ENCODE results near the gene ZC3H14. TPM values are rescaled to one million over a fixed set of nuclear protein-coding genes. Genes with fewer than 3 reads are reported as not detected.

The ZC3H14 gene
- polyA plus RNA-seq, 1 of the 3 experiments (the other 2 are of a cell fraction): 61.5 TPM

DNA sequence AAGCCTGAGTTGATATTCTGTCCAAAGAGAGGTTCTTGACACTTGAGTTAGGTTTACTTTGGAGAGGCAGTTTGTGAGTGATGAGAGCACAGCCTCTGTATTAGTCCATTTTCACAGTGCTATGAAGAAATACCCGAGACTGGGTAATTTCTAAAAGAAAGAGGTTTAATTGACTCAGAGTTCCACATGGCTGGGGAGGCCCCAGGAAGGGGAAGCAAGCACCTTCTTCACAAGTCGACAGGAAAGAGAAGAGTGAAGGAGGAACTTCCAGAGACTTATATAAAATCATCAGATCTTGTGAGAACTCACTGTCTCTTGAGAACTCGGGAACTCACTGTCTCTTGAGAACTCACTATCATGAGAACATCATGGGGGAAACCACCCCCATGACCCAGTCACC is 5.4 kb downstream of the ZC3H14 start:
- Histone ChIP-seq H4K20me1 (ENCODE audit: insufficient read depth) (peaks cover 32% of the 10 kb centered on the region), H3F3A (replicated peaks; ENCODE audit: insufficient read depth) (peaks cover 13% of the 10 kb centered on the region), H3K4me1 (ENCODE audit: control insufficient read depth in 1 of 2, insufficient read depth in 2 of 2, low read depth in 1 of 2, low read length in 1 of 2) (peaks cover 0 to 9% of the 10 kb centered on the region in 2 experiments; a peak in 3 of 4 replicates), H3K9me2 (no peaks in the 10 kb centered on the region), H3K27ac (ENCODE audit: low read depth in 2 of 2, low read length in 1 of 2) (no peak overlapping the region), H3K27me3 (ENCODE audit: insufficient read depth) (no peaks in the 10 kb centered on the region), H3K36me3 (replicated peaks in 1 of 2; ENCODE audit: control insufficient read depth in 1 of 2, insufficient read depth in 2 of 2, low read length in 1 of 2) (peaks cover 56 to 67% of the 10 kb centered on the region in 2 experiments), H2AFZ (ENCODE audit: low read depth) (no peak overlapping the region), H3K9me3 (no peaks in the 10 kb centered on the region), H3K9ac (no peak overlapping the region), H3K4me2 (no peak overlapping the region), H3K79me2 (ENCODE audit: insufficient read depth) (peaks cover 61% of the 10 kb centered on the region), H3K4me3 (ENCODE audit: low read depth in 2 of 2, low read length in 1 of 2) (no peak overlapping the region)
- 90% methylated on average over 3 of the region's 3 CpGs for WGBS (ENCODE audit: low lambda C conversion rate)
- DNase-seq: no peak
- CTCF ChIA-PET: interaction anchor here (1.2 kb wide), 1 partner anchor 25 kb away, joined by 3 read pairs; no protein-coding TSS in a partner anchor
- TF ChIP-seq GATA2 (CRISPR knock-in tag; IDR thresholded peaks at IDR 0.05): no peak
- TF ChIP-seq CTCF (IDR thresholded peaks at IDR 0.05): no peak
- no peak for TF ChIP-seq GABPA (IDR thresholded peaks at IDR 0.05; ENCODE audit: low read depth)
- no peak for TF ChIP-seq FOXM1 (IDR thresholded peaks at IDR 0.05; ENCODE audit: low read depth)
- TF ChIP-seq, protein P1, sequence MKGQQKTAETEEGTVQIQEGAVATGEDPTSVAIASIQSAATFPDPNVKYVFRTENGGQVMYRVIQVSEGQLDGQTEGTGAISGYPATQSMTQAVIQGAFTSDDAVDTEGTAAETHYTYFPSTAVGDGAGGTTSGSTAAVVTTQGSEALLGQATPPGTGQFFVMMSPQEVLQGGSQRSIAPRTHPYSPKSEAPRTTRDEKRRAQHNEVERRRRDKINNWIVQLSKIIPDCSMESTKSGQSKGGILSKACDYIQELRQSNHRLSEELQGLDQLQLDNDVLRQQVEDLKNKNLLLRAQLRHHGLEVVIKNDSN (IDR thresholded peaks at IDR 0.05; ENCODE audit: borderline replicate concordance, low read depth): no peak
- no peak for TF ChIP-seq MEF2A (IDR thresholded peaks at IDR 0.05; ENCODE audit: borderline replicate concordance, low read depth)
- TF ChIP-seq FOSL2 (IDR thresholded peaks at IDR 0.05; ENCODE audit: borderline replicate concordance, low read depth): no peak
- TF ChIP-seq SIN3A (IDR thresholded peaks at IDR 0.05; ENCODE audit: borderline replicate concordance, low read depth, low read length): no peak
- TF ChIP-seq ZBTB33 (IDR thresholded peaks at IDR 0.05; ENCODE audit: borderline replicate concordance, low read depth): no peak
- TF ChIP-seq RAD21 (IDR thresholded peaks at IDR 0.05; ENCODE audit: low read length): no peak
- no peak for TF ChIP-seq MAX (IDR thresholded peaks at IDR 0.05; ENCODE audit: low read depth)
- TF ChIP-seq, protein P2, sequence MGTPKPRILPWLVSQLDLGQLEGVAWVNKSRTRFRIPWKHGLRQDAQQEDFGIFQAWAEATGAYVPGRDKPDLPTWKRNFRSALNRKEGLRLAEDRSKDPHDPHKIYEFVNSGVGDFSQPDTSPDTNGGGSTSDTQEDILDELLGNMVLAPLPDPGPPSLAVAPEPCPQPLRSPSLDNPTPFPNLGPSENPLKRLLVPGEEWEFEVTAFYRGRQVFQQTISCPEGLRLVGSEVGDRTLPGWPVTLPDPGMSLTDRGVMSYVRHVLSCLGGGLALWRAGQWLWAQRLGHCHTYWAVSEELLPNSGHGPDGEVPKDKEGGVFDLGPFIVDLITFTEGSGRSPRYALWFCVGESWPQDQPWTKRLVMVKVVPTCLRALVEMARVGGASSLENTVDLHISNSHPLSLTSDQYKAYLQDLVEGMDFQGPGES (IDR thresholded peaks at IDR 0.05; ENCODE audit: low read depth, low read length): no peak
- TF ChIP-seq POLR2AphosphoS5 (IDR thresholded peaks at IDR 0.05; ENCODE audit: low read depth, low read length): no peak
- POLR2A ChIA-PET: no interaction called here

Measured in SK-N-SH (cell line).